DOHH2 (cell line): ENCODE data around the gene CETP.

Source experiments
- CTCF ChIP-seq: fragments of 200-600 bp; sonication (generic); IDR thresholded peaks from one replicate; pipeline ENCODE4 v1.5.1; 2014; ENCODE audit warnings: antibody characterized with exemption, mild to moderate bottlenecking, low read depth, low read length; ENCODE audit not compliant: poor library complexity, severe bottlenecking
- EZH2phosphoT487 ChIP-seq: fragments of 200-600 bp; sonication (generic); IDR thresholded peaks from 2 replicates; pipeline ENCODE4 v1.6.1; 2017; ENCODE audit warnings: borderline replicate concordance, mild to moderate bottlenecking, antibody characterized with exemption, low read length, moderate library complexity, mixed read lengths

GRCh38 chr16:57021757-57022156 is 60.0 kb downstream of the CETP start:
- TF ChIP-seq CTCF (no peak), EZH2phosphoT487 (no peak)
